ENCODE results near the gene NMBR.
A peak's percentile ranks its signal among the peaks of the same experiment; 100 is the strongest.
"Not testable (repeated sequence)": the region's sequence is repeated elsewhere in the genome, so short reads cannot be mapped to it uniquely, and the experiment has no call there.

Gene NMBR

GRCh38 chr6:142058551-142059290 is 88.2 kb downstream of the NMBR start:
- DNase-seq (ENCODE audit: low spot score): no peak

GRCh38 chr6:142055219-142055618 is 91.7 kb downstream of the NMBR start:
- no peak for DNase-seq (ENCODE audit: low spot score)

GRCh38 chr6:142051404-142051803 is 95.5 kb downstream of the NMBR start:
- DNase-seq (ENCODE audit: low spot score): no peak

- DNase-seq (ENCODE audit: low spot score): no peak
Observed at GRCh38 chr6:142048593-142048980, 98.3 kb downstream of the NMBR start.

GRCh38 chr6:142047934-142048592 is 98.9 kb downstream of the NMBR start:
- no peak for DNase-seq (ENCODE audit: low spot score)

GRCh38 chr6:142045380-142046278 is 101.3 kb downstream of the NMBR start:
- peak; percentile 6 for DNase-seq (ENCODE audit: low spot score)

GRCh38 chr6:142035890-142036289 is 111.0 kb downstream of the NMBR start:
- DNase-seq (ENCODE audit: low spot score): no peak

- no peak for DNase-seq (ENCODE audit: low spot score)
Observed at GRCh38 chr6:142031035-142031434, 115.9 kb downstream of the NMBR start.

GRCh38 chr6:142030115-142030619 is 116.8 kb downstream of the NMBR start:
- DNase-seq (ENCODE audit: low spot score): no peak

GRCh38 chr6:142028527-142028926 is 118.4 kb downstream of the NMBR start:
- DNase-seq (ENCODE audit: low spot score): no peak

GRCh38 chr6:142027804-142028203 is 119.1 kb downstream of the NMBR start:
- not testable (repeated sequence) for DNase-seq (ENCODE audit: low spot score)

GRCh38 chr6:142027074-142027473 is 119.8 kb downstream of the NMBR start:
- no peak for DNase-seq (ENCODE audit: low spot score)

- no peak for DNase-seq (ENCODE audit: low spot score)
Observed at GRCh38 chr6:142026471-142026870, 120.5 kb downstream of the NMBR start.
